Fibroblast of the aortic adventitia (primary cell): ENCODE data around the gene WNT1. TPM values are rescaled to one million over a fixed set of nuclear protein-coding genes. Genes with fewer than 3 reads are reported as not detected.

Experiments
- DNase-seq: peaks from one replicate; pipeline ENCODE4 v3.0.0-alpha.2; 2010; ENCODE audit warnings: low read depth
- H3K4me3 ChIP-seq: 2 replicates; pipeline ENCODE4 v1.5.1; 2011; ENCODE audit warnings: low read depth, mild to moderate bottlenecking, control low read depth, low read length, moderate library complexity
- CTCF ChIP-seq: IDR thresholded peaks from 2 replicates; pipeline ENCODE4 v1.5.1; 2011; ENCODE audit warnings: mild to moderate bottlenecking, low read length, control low read depth, inconsistent platforms; ENCODE audit not compliant: insufficient read depth
- total RNA-seq: library from RNA; depleted of rRNA; stranded (reverse); fragments of >200 nt; gene quantifications from 2 replicates; pipeline ENCODE4 v1.2.3, GENCODE V29; 2012; ENCODE audit warnings: low replicate concordance

Gene WNT1
- total RNA-seq, 1 donor, result not detected

- peak; percentile 82 for DNase-seq
- no peak overlapping the region for H3K4me3 ChIP-seq
- TF ChIP-seq CTCF, result peak; percentile 94
Observed at GRCh38 chr12:48936379-48936979, 41.6 kb upstream of the WNT1 start.

DNA sequence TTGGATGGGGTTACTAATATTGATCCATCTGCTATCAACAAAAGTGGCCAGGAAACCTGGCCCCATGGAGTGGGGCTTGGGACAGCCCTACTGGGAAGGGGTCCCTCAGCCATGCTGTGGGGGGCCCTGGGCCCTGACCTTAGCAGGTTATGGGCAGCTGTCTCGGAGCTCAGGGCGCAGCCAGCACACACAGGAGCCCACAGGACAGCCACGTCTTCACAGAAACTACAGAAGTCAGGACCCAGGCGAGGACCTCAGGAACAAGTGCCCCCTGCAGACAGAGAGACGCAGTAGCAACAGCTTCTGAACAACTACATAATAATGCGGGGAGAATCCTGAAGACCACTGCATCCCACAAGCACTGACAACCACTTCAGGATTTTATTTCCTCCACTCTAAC is 41.0 kb upstream of the WNT1 start:
- DNase-seq, result no peak
- no peak overlapping the region for H3K4me3 ChIP-seq
- no peak for TF ChIP-seq CTCF

DNA sequence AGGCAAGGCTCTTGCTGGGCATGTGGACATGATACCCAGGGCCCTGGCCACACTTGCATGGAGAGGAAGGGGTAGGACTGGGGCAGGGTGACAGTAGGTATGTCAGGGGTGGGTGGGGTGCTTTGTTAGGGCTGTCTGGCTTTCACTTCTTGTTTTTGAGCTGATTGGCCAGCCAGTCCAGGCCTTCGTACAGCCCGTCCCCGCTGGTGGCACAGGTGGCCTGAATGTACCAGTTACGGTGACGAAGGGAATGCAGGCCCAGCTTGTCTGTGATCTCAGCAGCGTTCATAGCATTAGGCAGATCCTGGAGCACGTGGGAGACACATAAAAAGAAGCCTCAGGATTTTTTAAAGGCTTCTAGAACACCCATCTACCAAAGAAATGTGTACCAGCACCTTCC is 39.3 kb upstream of the WNT1 start:
- TF ChIP-seq CTCF, result no peak
- H3K4me3 ChIP-seq, result no peak overlapping the region
- DNase-seq, result no peak

DNA sequence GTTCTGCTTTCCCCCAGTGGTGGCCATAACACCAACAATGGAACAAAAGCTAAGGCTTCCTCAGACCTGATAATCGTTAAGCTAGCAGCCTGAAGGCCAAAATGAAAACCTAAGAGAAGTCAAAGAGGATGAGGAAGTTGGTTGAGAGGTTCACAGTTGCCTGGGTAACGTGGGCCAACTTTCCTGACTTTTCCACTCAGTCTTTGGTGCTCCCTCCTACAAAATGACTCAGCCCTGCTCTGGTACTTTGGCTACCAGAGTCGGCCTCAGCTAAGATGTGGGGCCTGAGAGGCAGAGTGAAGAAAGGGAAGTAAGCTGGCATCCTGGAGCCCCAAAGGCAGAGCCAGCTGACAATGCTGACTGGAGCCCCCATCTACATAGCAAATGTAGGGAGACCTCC is 37.9 kb upstream of the WNT1 start:
- H3K4me3 ChIP-seq, result no peak overlapping the region
- no peak for DNase-seq
- TF ChIP-seq CTCF, result no peak

DNA sequence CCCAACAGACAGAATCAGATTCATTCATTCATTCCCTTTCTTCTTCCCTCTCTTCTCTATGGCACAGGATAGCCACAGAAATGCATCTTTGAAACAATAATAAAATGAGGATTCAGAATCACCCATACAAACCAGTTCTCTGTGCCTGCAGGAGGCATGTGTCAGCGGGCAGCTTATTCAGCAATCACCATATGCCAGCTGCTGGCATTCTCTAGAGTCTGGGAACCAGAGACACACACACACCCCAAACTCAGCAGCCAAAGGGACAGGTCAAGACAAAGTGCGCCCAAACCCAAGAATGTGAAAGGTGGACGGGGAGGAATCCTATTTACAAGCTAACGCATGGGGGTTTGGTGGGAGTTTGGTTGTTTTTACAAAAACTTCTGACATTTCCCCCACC is 34.9 kb upstream of the WNT1 start:
- no peak for DNase-seq
- no peak for TF ChIP-seq CTCF
- H3K4me3 ChIP-seq, result no peak overlapping the region

DNA sequence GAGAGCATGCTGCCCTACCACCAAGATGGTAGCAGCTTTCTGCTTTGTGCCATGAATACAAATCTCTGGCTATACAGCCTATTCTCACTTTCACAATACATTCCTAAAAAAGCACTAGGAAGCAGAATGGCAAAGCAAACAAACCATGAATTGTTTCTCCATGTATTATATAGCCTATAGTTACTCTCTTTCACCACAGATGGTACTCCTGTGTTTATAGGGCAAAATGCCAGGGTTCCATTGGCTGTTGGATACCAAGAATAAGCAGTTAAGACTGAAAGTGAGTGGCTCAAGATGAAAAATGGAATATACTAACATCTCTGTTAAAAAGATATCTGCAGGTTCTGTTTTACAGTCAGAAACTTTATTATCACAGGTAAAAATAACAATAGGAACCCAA is 31.9 kb upstream of the WNT1 start:
- peak; percentile 32 for DNase-seq

More for the DNA sequence above, 31.9 kb upstream of the WNT1 start:
- no peak overlapping the region for H3K4me3 ChIP-seq
- TF ChIP-seq CTCF, result no peak
